DMS79 treated with DMSO at 0.1 percent for 48 hours (cell line): ENCODE results near the gene GRHL3.

Experiments used
- DNase-seq: peaks from one replicate; lab custom pipeline; 2025; lab: John Stamatoyannopoulos, UW

Gene GRHL3

GRCh38 chr1:24317956-24318614 lies 1.1 kb upstream of the GRHL3 start:
- no peak for DNase-seq

GRCh38 chr1:24318615-24319311 lies 394 bp upstream of the GRHL3 start:
- no peak for DNase-seq

GRCh38 chr1:24319962-24320361 lies 805 bp downstream of the GRHL3 start:
- DNase-seq: no peak

- DNase-seq: no peak
Measured at GRCh38 chr1:24321126-24321525, 2.0 kb downstream of the GRHL3 start.

- DNase-seq: peak; percentile 83
Measured at GRCh38 chr1:24321697-24322469, 2.7 kb downstream of the GRHL3 start.

GRCh38 chr1:24322470-24323177 lies 3.5 kb downstream of the GRHL3 start:
- peak; percentile 38 for DNase-seq

GRCh38 chr1:24323281-24323680 lies 4.1 kb downstream of the GRHL3 start:
- DNase-seq: no peak

GRCh38 chr1:24324903-24325302 lies 5.7 kb downstream of the GRHL3 start:
- DNase-seq: no peak

GRCh38 chr1:24325587-24326449 lies 6.7 kb downstream of the GRHL3 start:
- DNase-seq: no peak

GRCh38 chr1:24327486-24327885 lies 8.3 kb downstream of the GRHL3 start:
- DNase-seq: no peak

- no peak for DNase-seq
Measured at GRCh38 chr1:24327891-24328290, 8.7 kb downstream of the GRHL3 start.

GRCh38 chr1:24329331-24329730 lies 10.2 kb downstream of the GRHL3 start:
- no peak for DNase-seq

GRCh38 chr1:24329797-24330543 lies 10.8 kb downstream of the GRHL3 start:
- no peak for DNase-seq

- no peak for DNase-seq
Measured at GRCh38 chr1:24331961-24332673, 13.0 kb downstream of the GRHL3 start.

- no peak for DNase-seq
Measured at GRCh38 chr1:24336075-24336474, 16.9 kb downstream of the GRHL3 start.

- no peak for DNase-seq
Measured at GRCh38 chr1:24337455-24337854, 18.3 kb downstream of the GRHL3 start.

- DNase-seq: no peak
Measured at GRCh38 chr1:24338447-24338846, 19.3 kb downstream of the GRHL3 start.

- DNase-seq: no peak
Measured at GRCh38 chr1:24339996-24340395, 20.8 kb downstream of the GRHL3 start.

GRCh38 chr1:24340770-24341169 lies 21.6 kb downstream of the GRHL3 start:
- DNase-seq: no peak

GRCh38 chr1:24341260-24341659 lies 22.1 kb downstream of the GRHL3 start:
- no peak for DNase-seq
